Glutamatergic neuron (in vitro differentiated cells): ENCODE measurements around the gene CDC42BPB. TPM values are rescaled to one million over a fixed set of nuclear protein-coding genes. Genes with fewer than 3 reads are reported as not detected.

Experiments
- DNase-seq: peaks from one replicate; pipeline ENCODE4 v3.0.0; 2022
- H3K27ac Mint-ChIP-seq: one replicate; pipeline ENCODE4 v1.8.0; 2020; ENCODE audit warnings: mild to moderate bottlenecking, mixed read lengths, inconsistent platforms; ENCODE audit not compliant: unreplicated experiment
- H3K27me3 Mint-ChIP-seq: one replicate; pipeline ENCODE4 v1.8.0; 2020; ENCODE audit warnings: mild to moderate bottlenecking, moderate library complexity, mixed read lengths, inconsistent platforms; ENCODE audit not compliant: unreplicated experiment
- H3K36me3 Mint-ChIP-seq: one replicate; pipeline ENCODE4 v1.8.0; 2020; ENCODE audit warnings: mild to moderate bottlenecking, mixed read lengths, inconsistent platforms; ENCODE audit not compliant: unreplicated experiment
- H3K4me1 Mint-ChIP-seq: one replicate; pipeline ENCODE4 v1.8.0; 2020; ENCODE audit warnings: mild to moderate bottlenecking, low read depth, mixed read lengths, inconsistent platforms; ENCODE audit not compliant: unreplicated experiment
- H3K4me3 Mint-ChIP-seq: one replicate; pipeline ENCODE4 v1.8.0; 2020; ENCODE audit warnings: mild to moderate bottlenecking, mixed read lengths, inconsistent platforms; ENCODE audit not compliant: unreplicated experiment
- H3K9me3 Mint-ChIP-seq: one replicate; pipeline ENCODE4 v1.8.0; 2020; ENCODE audit warnings: mild to moderate bottlenecking, moderate library complexity, mixed read lengths, inconsistent platforms; ENCODE audit not compliant: unreplicated experiment
- CTCF ChIP-seq: fragments of 200-600 bp; sonication (generic); IDR thresholded peaks from one replicate; pipeline ENCODE4 v1.5.0; 2021; ENCODE audit not compliant: partially characterized antibody, unreplicated experiment
- total RNA-seq: library from RNA; stranded (reverse); fragmentation: NEBNext Ultra II Directional; extraction: Animal tissue kit (Norgen Biotek cat#: 25700); gene quantifications from one replicate; pipeline ENCODE4 v1.2.1, GENCODE V29; 2021; ENCODE audit not compliant: unreplicated experiment

CDC42BPB gene
- total RNA-seq, 1 donor from 2014 or later: 125 TPM

- H3K36me3 Mint-ChIP-seq: no peaks in the 10 kb centered on the region
- DNase-seq: no peak
- H3K27me3 Mint-ChIP-seq: no peaks in the 10 kb centered on the region
- no peak overlapping the region for H3K27ac Mint-ChIP-seq
- peaks cover 1% of the 10 kb centered on the region for H3K9me3 Mint-ChIP-seq
- no peak for TF ChIP-seq CTCF
- no peak overlapping the region for H3K4me3 Mint-ChIP-seq
- peaks cover 5% of the 10 kb centered on the region for H3K4me1 Mint-ChIP-seq
Measured at GRCh38 chr14:102953100-102953499, 104.2 kb downstream of the CDC42BPB start.

GRCh38 chr14:102952276-102952675, 105.1 kb downstream of the CDC42BPB start:
- TF ChIP-seq CTCF: no peak
- Mint-ChIP-seq H3K4me1 (peaks cover 5% of the 10 kb centered on the region), H3K9me3 (peaks cover 4% of the 10 kb centered on the region), H3K4me3 (no peak overlapping the region), H3K27me3 (no peaks in the 10 kb centered on the region), H3K27ac (no peak overlapping the region), H3K36me3 (peaks cover 5% of the 10 kb centered on the region)
- no peak for DNase-seq

- DNase-seq: no peak
- TF ChIP-seq CTCF: no peak
- Mint-ChIP-seq H3K4me1 (peaks cover 5% of the 10 kb centered on the region), H3K4me3 (no peak overlapping the region), H3K36me3 (peaks cover 5% of the 10 kb centered on the region), H3K9me3 (peaks cover 4% of the 10 kb centered on the region), H3K27me3 (no peaks in the 10 kb centered on the region), H3K27ac (no peak overlapping the region)
Measured at GRCh38 chr14:102951799-102952198, 105.5 kb downstream of the CDC42BPB start.

GRCh38 chr14:102951034-102951433, 106.3 kb downstream of the CDC42BPB start:
- no peaks in the 10 kb centered on the region for H3K27me3 Mint-ChIP-seq
- peaks cover 5% of the 10 kb centered on the region for H3K4me1 Mint-ChIP-seq
- H3K9me3 Mint-ChIP-seq: peaks cover 4% of the 10 kb centered on the region
- no peak overlapping the region for H3K4me3 Mint-ChIP-seq
- TF ChIP-seq CTCF: no peak
- no peak for DNase-seq
- no peak overlapping the region for H3K27ac Mint-ChIP-seq
- H3K36me3 Mint-ChIP-seq: peaks cover 5% of the 10 kb centered on the region

- Mint-ChIP-seq H3K27me3 (no peaks in the 10 kb centered on the region), H3K36me3 (peaks cover 5% of the 10 kb centered on the region), H3K4me1 (peaks cover 5% of the 10 kb centered on the region), H3K9me3 (peaks cover 9% of the 10 kb centered on the region), H3K4me3 (no peak overlapping the region), H3K27ac (no peak overlapping the region)
- DNase-seq: no peak
- no peak for TF ChIP-seq CTCF
Measured at GRCh38 chr14:102949801-102950451, 107.4 kb downstream of the CDC42BPB start.
